Mucosa of stomach (tissue), 1 donor: ENCODE data around the gene PKP3.
"Not testable (repeated sequence)": the region's sequence is repeated elsewhere in the genome, so short reads cannot be mapped to it uniquely, and the experiment has no call there.

Experiments
- H3K27me3 ChIP-seq: one replicate; pipeline ENCODE4 v1.7.0; 2013; ENCODE audit warnings: mild to moderate bottlenecking, low read length; ENCODE audit not compliant: control insufficient read depth, insufficient read depth
- H3K36me3 ChIP-seq: one replicate; pipeline ENCODE4 v1.7.0; 2013; ENCODE audit warnings: low read length; ENCODE audit not compliant: control insufficient read depth, insufficient read depth
- H3K4me1 ChIP-seq: one replicate; pipeline ENCODE4 v1.7.0; 2013; ENCODE audit warnings: mild to moderate bottlenecking, low read length; ENCODE audit not compliant: control insufficient read depth, insufficient read depth
- H3K4me3 ChIP-seq: one replicate; pipeline ENCODE4 v1.7.0; 2013; ENCODE audit warnings: low read length
- H3K9ac ChIP-seq: one replicate; pipeline ENCODE4 v1.7.0; 2013; ENCODE audit warnings: mild to moderate bottlenecking, low read length, moderate library complexity
- H3K9me3 ChIP-seq: one replicate; pipeline ENCODE4 v1.7.0; 2013; ENCODE audit warnings: mild to moderate bottlenecking, low read length, moderate library complexity; ENCODE audit not compliant: control insufficient read depth
- donor health status: Pancreatic carcinoma.

Gene PKP3

GRCh38 chr11:356610-357009 is 37.4 kb upstream of the PKP3 start:
- H3K27me3 ChIP-seq: peaks cover 12% of the 10 kb centered on the region
- no peaks in the 10 kb centered on the region for H3K9me3 ChIP-seq
- no peak overlapping the region for H3K9ac ChIP-seq
- no peaks in the 10 kb centered on the region for H3K36me3 ChIP-seq
- H3K4me3 ChIP-seq: no peak overlapping the region
- H3K4me1 ChIP-seq: peaks cover 21% of the 10 kb centered on the region

GRCh38 chr11:357582-357981 is 36.4 kb upstream of the PKP3 start:
- Histone ChIP-seq H3K4me3 (no peak overlapping the region), H3K36me3 (no peaks in the 10 kb centered on the region), H3K9me3 (no peaks in the 10 kb centered on the region), H3K9ac (no peak overlapping the region), H3K27me3 (peaks cover 12% of the 10 kb centered on the region), H3K4me1 (peaks cover 21% of the 10 kb centered on the region)

GRCh38 chr11:358129-358800 is 35.7 kb upstream of the PKP3 start:
- no peaks in the 10 kb centered on the region for H3K9me3 ChIP-seq
- H3K9ac ChIP-seq: no peak overlapping the region
- peaks cover 15% of the 10 kb centered on the region for H3K27me3 ChIP-seq
- H3K36me3 ChIP-seq: no peaks in the 10 kb centered on the region
- H3K4me1 ChIP-seq: peaks cover 16% of the 10 kb centered on the region
- no peak overlapping the region for H3K4me3 ChIP-seq

- no peak overlapping the region for H3K4me3 ChIP-seq
- peaks cover 17% of the 10 kb centered on the region for H3K27me3 ChIP-seq
- H3K4me1 ChIP-seq: peaks cover 11% of the 10 kb centered on the region
- H3K36me3 ChIP-seq: no peaks in the 10 kb centered on the region
- H3K9me3 ChIP-seq: no peaks in the 10 kb centered on the region
- no peak overlapping the region for H3K9ac ChIP-seq
Observed at GRCh38 chr11:359181-359714, 34.8 kb upstream of the PKP3 start.

- peaks cover 24% of the 10 kb centered on the region for H3K27me3 ChIP-seq
- no peaks in the 10 kb centered on the region for H3K9me3 ChIP-seq
- peaks cover 9% of the 10 kb centered on the region for H3K4me1 ChIP-seq
- H3K9ac ChIP-seq: no peak overlapping the region
- no peaks in the 10 kb centered on the region for H3K36me3 ChIP-seq
- no peak overlapping the region for H3K4me3 ChIP-seq
Observed at GRCh38 chr11:360326-361280, 33.4 kb upstream of the PKP3 start.

- no peaks in the 10 kb centered on the region for H3K36me3 ChIP-seq
- H3K9ac ChIP-seq: no peak overlapping the region
- no peaks in the 10 kb centered on the region for H3K9me3 ChIP-seq
- peaks cover 32% of the 10 kb centered on the region for H3K27me3 ChIP-seq
- H3K4me3 ChIP-seq: no peak overlapping the region
- peaks cover 7% of the 10 kb centered on the region for H3K4me1 ChIP-seq
Observed at GRCh38 chr11:362642-363442, 31.2 kb upstream of the PKP3 start.

GRCh38 chr11:363443-363805 is 30.6 kb upstream of the PKP3 start:
- not testable (repeated sequence) for H3K4me3 ChIP-seq, H3K36me3 ChIP-seq, H3K9ac ChIP-seq, H3K4me1 ChIP-seq, H3K9me3 ChIP-seq
- H3K27me3 ChIP-seq: peaks cover 37% of the 10 kb centered on the region

- H3K4me3 ChIP-seq: no peak overlapping the region
- no peak overlapping the region for H3K9ac ChIP-seq
- peaks cover 41% of the 10 kb centered on the region for H3K27me3 ChIP-seq
- H3K36me3 ChIP-seq: no peaks in the 10 kb centered on the region
- H3K4me1 ChIP-seq: peaks cover 7% of the 10 kb centered on the region
- no peaks in the 10 kb centered on the region for H3K9me3 ChIP-seq
Observed at GRCh38 chr11:363948-364761, 29.9 kb upstream of the PKP3 start.

GRCh38 chr11:364991-365725 is 28.9 kb upstream of the PKP3 start:
- Histone ChIP-seq H3K27me3 (peaks cover 41% of the 10 kb centered on the region), H3K36me3 (no peaks in the 10 kb centered on the region), H3K4me3 (no peak overlapping the region), H3K9me3 (no peaks in the 10 kb centered on the region), H3K4me1 (peaks cover 7% of the 10 kb centered on the region), H3K9ac (no peak overlapping the region)

GRCh38 chr11:365831-366230 is 28.2 kb upstream of the PKP3 start:
- no peaks in the 10 kb centered on the region for H3K36me3 ChIP-seq
- peaks cover 41% of the 10 kb centered on the region for H3K27me3 ChIP-seq
- no peak overlapping the region for H3K9ac ChIP-seq
- peaks cover 7% of the 10 kb centered on the region for H3K4me1 ChIP-seq
- H3K9me3 ChIP-seq: no peaks in the 10 kb centered on the region
- H3K4me3 ChIP-seq: no peak overlapping the region
